GM18508 (cell line): Measurements from ENCODE around the gene IFNA7.
A peak's percentile ranks its signal among the peaks of the same experiment; 100 is the strongest.
"Not testable (repeated sequence)": the region's sequence is repeated elsewhere in the genome, so short reads cannot be mapped to it uniquely, and the experiment has no call there.

Experiments used
- ATAC-seq: cut with Tn5 transposase; IDR thresholded peaks from one replicate; pipeline ENCODE4 v1.9.1; 2021; ENCODE audit warnings: moderate number of reproducible peaks; ENCODE audit not compliant: insufficient read depth, unreplicated experiment

The IFNA7 gene

DNA sequence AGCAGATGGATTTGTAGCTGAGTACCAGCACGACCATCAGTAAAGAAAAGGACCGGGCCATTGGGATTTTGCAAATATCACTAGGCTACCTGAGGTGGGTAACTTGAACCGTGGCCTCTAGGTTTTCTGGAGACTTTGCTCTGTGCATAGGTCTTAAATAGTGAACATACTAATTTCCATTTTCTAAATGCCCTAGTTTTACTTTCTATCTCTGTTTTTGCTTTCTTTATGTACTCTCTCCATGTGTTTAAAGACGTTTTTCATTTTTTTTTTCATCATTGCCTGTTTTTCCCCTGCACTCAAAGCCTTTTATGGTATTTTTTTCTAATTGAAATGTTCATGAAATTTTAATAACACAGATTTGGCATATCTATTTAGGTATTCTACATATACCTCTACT is at the start of gene IFNA7:
TSS of gene IFNA7 (minus strand) at position 101 of the 400 bp plus-strand sequence. CDS start at position 61, 40 bp downstream.
- not testable (repeated sequence) for ATAC-seq

DNA sequence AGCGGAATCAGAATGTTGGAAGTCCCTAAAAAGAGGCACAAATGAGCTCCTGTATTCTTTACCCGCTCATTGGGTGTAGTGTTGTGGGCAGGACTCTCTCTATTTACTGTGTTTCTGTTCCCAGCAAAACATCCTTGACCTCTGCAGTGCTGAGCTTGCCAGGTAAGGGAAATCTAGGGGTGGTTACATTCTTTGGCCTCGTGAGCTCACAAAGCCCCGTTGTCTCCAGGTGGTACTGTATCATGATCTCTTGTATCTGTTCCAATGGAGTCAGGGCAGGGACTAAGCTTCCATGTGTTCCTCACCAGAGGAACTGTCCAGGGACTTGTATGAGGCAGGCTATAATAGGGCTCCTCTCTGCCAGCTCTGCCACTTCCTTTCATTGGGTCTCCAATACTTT is 49.6 kb upstream of the IFNA7 start:
- ATAC-seq: no peak

DNA sequence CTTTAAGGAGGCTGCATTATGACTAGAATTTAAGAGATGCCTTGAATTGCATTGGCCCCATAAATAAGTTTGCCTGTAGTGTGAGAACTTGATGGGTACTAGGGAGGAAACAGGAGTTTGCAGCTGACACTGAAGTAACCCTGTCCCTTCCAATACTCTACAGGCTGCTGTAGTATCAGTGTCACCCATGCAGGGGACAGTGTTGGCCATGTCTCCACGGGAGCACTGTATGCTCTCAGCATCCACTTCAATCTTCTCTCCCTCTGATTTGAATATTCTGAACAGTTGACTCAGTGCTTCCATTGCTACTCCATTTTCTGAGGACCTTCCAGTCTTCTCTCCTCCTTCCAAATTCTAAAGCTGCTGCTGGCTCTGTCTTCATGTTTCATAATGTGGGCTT is 49.2 kb upstream of the IFNA7 start:
- no peak for ATAC-seq

DNA sequence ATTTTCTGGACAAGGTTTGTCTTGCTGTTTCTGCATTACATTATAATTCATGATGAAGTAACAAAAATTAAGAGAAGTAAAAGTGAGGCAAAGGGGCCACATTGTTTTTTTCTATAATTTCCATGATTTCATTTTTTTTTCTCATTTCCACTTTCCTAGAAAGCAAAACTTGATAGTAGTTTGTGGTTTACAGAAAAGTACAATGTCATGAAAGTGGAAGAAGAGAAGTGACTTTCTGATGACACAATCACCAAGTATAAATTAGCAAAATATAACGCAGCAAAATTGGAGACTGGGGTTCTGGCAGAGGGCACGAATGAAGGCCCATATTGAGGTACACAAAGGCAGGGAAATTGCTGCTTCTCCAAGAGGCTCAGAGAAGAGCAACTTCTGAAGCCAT is 42.8 kb upstream of the IFNA7 start:
- no peak for ATAC-seq

DNA sequence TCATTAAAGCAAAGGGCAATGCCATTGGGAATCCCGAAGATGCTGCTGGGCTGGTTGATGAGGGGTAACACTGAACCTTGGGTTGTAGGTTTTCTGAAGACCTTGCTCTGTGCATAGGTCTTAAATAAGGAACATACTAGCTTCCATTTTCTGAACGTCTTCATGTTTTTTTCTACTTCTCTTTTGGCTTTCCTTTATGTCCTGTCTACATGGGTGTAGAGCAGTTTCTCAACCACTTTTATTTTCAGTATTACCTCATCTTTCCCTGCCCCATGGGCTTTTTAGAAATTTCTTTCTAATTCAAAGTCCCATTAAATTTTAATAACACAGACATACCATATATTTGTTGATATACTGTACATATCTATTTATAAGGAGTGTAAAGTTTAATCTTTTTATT is 37.9 kb upstream of the IFNA7 start, which contains the start of gene IFNA14:
TSS of gene IFNA14 (minus strand) at position 95 of the 400 bp plus-strand sequence. CDS start at position 25, 70 bp downstream.
- no peak for ATAC-seq

DNA sequence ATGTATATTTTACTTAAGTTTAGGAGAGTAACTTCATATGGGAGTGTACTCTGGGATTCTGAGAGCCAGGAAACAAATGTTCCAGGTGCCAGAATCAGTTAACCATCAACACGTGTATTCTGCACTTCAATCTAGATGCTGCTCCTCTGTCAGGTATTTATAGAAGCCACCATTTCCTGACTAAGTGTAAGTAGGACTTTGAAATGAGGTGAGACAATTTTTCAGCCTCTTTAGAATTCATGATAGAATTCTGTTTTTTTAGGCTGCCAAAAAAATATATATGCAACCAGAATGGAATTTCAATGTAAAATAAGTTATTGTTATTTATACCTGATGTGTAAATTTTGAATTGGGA is 34.3 kb upstream of the IFNA7 start:
- ATAC-seq: peak; percentile 21

DNA sequence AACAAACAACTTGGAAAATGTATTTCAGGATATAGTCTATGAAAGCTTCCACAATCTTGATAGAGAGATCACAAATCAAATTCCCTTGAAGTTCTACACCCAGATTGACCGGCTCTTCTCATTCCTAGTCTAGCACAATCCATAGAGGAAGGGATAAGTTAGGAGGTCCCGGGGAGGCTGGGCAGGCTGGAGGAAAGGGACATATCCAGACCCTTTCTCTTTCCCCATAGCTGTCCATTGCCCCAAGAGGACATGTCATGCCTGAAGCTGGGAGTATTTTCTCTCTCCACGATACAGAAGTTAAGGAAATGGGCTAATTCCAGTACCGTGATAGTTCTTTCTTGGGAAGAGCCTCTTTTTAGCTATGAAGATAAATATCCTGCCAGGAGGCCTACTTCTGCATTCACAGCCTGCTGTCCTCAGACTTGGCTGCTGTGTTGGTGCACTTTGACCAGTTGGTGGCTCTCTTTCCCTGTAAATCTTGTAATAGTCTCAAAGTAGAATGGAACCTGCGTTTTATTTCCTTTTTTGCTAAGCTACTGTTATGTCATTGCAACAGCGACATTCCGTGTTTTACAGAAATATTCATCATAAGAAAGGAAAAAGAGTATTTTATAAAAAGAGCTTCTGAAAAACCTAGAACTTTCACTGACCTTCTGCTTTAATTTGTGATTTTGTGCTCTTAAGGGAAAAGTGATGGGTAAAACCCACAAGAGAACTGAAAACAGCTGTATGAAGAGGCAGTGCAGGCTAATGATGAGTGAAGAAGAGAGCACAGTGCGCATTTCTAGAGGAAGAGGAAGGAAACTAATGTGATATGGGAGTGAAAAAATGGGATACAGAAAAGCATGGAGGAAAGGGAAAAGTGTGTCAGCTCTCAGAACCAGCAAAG is 33.7 kb upstream of the IFNA7 start:
- peak; percentile 84 for ATAC-seq

DNA sequence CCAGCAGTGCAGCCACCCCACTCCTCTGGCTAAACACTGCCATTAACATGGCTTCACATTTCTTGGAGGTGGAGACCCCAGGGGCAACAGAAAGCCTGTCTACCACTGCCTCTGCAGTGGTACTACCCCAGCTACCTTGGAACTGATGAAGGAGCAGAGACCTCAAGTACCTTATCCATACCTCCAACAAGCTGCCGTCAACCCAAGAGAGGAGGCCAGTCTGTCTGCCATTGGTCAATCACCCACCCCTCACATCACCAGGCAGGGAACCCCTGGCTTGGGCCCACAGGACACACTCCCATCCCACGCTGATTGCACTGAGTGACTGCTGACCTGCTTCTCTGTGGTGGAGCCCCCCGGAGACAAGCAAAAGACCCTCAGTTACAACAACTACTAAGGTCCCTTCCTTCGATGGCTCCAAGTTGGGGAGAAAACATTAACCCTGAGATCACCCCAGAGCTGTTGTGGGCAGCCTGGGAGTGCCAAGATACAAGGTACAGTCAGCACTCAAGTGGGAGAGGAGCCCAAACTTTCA is 32.2 kb upstream of the IFNA7 start:
- no peak for ATAC-seq

DNA sequence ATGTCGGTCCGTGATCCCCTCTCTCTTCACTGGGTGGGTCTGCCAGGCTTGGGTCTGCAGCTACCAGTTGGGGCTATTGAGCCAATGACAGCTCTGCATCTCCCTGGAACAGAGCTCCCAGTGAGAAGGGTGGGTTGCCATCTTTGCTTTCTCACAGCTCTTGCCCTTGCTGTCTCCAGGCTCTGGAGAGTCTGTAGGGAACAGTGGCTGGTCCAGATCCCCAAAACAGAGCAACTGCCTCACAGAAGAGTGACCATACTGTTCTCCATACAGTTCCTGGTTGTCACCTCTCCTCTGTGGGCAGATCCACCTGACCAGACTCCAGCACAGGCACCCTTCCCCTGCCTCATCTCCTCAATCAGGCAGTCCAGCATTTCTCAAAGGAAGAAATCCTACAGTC is 31.3 kb upstream of the IFNA7 start:
- no peak for ATAC-seq

DNA sequence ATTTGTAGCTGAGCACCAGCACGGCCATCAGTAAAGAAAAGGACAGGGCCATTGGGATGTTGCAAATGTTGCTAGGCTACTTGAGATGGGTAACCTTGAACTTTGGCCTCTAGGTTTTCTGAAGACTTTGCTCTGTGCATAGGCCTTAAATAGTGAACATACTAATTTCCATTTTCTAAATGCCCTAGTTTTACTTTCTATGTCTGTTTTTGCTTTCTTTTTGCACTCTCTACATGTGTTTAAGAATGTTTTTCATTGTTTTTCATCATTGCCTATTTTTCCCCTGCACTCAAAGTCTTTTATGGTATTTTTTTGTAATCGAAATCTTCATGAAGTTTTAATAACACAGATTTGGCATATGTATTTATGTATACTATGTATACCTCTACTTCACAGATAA is 26.1 kb upstream of the IFNA7 start, which contains the start of gene IFNA17:
TSS of gene IFNA17 (minus strand) at position 101 of the 400 bp plus-strand sequence. CDS start at position 52, 49 bp downstream.
- ATAC-seq: no peak

DNA sequence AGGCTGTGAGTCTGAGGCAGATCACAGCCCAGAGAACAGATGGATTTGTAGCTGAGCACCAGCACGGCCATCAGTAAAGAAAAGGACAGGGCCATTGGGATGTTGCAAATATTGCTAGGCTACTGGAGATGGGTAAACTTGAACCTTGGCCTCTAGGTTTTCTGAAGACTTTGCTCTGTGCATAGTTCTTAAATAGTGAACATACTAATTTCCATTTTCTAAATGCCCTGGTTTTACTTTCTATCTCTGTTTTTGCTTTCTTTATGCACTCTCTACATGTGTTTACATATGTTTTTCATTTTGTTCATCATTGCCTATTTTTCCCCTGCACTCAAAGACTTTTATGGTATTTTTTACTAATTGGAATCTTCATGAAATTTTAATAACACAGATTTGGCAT is 15.2 kb upstream of the IFNA7 start, which contains the start of gene IFNA16:
TSS of gene IFNA16 (minus strand) at position 101 of the 400 bp plus-strand sequence. CDS start at position 95, 6 bp downstream.
- ATAC-seq: not testable (repeated sequence)

DNA sequence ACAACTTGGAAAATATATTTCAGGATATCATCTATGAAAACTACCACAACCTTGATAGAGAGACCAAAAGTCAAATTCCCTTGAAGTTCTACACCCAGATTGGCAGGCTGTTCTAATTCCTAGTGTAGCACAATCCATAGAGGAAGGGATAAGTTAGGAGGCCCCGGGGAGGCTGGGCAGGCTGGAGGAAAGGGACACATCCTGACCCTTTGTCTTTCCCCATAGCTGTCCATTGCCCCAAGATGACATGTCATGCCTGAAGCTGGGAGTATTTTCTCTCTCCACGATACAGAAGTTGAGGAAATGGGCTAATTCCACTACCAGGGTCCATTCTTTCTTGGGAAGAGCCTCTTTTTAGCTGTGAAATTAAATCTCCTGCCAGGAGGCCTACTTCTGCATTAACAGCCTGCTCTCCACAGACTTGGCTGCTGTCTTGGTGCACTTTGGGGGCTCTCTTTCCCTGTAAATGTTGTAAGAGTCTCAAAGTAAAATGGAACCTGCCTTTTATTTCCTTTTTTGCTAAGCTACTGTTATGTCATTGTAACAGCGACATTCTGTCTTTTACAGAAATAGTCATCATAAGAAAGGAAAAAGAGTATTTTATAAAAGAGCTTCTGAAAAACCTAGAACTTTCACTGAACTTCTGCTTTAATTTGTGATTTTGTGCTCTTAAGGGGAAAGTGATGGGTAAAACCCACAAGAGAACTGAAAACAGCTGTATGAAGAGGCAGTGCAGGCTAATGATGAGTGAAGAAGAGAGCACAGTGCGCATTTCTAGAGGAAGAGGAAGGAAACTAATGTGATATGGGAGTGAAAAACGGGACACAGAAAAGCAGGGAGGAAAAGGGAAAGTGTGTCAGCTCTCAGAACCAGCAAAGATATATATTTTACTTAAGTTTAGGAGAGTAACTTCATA is 11.7 kb upstream of the IFNA7 start:
- ATAC-seq: peak; percentile 66

DNA sequence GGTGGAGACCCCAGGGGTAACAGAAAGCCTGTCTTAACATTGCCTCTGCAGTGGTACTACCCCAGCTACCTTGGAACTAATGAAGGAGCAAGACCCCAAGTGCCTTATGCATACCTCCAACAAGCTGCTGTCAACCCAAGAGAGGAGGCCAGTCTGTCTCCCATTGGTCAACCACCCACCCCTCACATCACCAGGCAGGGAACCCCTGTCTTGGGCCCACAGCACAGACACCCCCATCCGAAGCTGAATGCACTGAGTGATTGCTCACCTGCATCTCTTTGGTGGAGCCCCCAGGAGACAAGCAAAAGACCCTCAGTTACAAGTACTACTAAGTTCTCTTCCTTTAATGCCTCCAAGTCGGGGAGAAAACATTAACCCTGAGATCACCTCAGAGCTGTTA is 10.2 kb upstream of the IFNA7 start:
- ATAC-seq: not testable (repeated sequence)

DNA sequence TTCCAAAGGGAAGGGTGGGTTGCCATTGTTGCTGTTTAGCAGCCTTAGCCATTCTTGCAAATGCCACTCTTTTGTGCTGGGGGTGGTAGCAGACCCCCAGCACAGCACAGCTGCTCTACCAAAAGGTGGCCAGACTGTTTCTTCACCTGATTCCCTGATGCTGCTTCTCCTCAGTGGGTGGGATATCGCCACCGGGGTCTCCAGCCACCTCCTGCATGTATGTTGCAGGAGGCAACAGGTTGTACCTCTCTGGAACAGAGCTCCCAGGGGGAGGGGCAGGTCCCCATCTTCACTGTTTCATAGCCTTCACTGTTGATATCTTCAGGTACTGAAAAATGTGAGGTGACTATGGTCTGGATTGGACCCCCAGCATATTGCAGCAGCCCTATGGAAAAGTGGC is 8.8 kb upstream of the IFNA7 start:
- not testable (repeated sequence) for ATAC-seq

DNA sequence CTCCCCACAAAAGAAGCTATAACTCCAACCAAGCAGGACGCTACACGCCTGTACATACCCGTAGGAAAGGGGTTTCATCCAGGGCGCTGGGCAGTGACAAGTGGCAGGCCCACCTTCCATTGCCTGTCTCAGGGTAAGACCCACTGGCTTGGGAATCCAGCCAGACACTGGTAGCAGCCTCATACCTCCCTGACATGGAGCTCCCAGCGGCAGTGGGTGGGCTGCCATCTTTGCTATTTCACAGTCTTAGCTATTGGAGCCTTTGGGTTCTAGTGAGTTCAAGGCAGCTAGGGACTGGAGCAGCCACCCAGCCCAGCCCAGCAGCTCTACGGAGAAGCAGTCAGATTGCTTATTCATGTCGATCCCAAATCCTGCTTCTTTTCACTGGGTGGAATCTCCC is 8.3 kb upstream of the IFNA7 start:
- no peak for ATAC-seq

DNA sequence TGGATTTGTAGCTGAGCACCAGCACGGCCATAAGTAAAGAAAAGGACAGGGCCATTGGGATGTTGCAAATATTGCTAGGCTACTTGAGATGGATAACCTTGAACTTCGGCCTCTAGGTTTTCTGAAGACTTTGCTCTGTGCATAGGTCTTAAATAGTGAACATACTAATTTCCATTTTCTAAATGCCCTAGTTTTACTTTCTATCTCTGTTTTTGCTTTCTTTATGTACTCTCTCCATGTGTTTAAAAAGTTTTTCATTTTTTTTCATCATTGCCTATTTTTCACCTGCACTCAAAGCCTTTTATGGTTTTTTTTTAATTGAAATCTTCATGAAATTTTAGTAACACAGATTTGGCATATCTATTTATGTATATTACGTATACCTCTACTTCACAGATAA is 5.0 kb upstream of the IFNA7 start, which contains the start of gene IFNA10:
TSS of gene IFNA10 (minus strand) at position 101 of the 400 bp plus-strand sequence. CDS start at position 55, 46 bp downstream.
- not testable (repeated sequence) for ATAC-seq

DNA sequence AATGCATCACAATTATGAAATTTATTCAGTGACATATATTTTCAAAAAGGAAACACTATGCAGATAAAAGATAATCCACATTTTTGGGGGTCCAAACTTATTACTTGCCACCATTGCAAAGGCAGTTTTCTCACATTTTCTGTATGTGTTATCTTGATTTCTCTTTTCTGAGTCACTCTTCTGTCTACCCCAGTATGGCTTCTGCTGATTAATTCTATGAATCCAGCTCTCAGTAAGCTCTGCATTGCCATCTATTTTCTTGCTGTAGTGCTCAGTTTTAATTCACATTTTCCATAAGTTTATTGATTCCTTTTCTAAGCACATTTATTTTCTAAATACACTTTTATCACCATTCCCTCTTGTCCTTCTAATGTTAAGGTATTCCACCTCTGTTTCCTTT is 3.2 kb upstream of the IFNA7 start:
- ATAC-seq: no peak

DNA sequence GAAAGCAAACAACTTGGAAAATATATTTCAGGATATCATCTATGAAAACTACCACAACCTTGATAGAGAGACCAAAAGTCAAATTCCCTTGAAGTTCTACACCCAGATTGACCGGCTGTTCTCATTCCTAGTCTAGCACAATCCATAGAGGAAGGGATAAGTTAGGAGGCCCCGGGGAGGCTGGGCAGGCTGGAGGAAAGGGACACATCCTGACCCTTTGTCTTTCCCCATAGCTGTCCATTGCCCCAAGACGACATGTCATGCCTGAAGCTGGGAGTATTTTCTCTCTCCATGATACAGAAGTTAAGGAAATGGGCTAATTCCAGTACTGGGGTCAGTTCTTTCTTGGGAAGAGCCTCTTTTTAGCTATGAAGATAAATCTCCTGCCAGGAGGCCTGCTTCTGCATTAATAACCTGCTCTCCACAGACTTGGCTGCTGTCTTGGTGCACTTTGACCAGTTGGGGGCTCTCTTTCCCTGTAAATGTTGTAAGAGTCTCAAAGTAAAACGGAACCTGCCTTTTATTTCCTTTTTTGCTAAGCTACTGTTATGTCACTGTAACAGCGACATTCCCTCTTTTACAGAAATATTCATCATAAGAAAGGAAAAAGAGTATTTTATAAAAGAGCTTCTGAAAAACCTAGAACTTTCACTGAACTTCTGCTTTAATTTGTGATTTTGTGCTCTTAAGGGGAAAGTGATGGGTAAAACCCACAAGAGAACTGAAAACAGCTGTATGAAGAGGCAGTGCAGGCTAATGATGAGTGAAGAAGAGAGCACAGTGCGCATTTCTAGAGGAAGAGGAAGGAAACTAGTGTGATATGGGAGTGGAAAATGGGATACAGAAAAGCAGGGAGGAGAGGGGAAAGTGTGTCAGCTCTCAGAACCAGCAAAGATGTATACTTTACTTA is 6.9 kb downstream of the IFNA7 start:
- peak; percentile 93 for ATAC-seq

DNA sequence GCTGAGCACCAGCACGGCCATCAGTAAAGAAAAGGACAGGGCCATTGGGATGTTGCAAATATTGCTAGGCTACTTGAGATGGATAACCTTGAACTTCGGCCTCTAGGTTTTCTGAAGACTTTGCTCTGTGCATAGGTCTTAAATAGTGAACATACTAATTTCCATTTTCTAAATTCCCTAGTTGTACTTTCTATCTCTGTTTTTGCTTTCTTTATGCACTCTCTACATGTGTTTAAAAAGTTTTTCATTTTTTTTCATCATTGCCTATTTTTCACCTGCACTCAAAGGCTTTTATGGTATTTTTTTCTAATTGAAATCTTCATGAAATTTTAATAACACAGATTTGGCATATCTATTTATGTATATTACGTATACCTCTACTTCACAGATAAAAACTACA is 14.5 kb downstream of the IFNA7 start, which contains the start of gene IFNA4:
TSS of gene IFNA4 (minus strand) at position 101 of the 400 bp plus-strand sequence. CDS start at position 45, 56 bp downstream.
- not testable (repeated sequence) for ATAC-seq
